Memory B cell (primary cell): ENCODE results near the gene GHRHR.

Experiments used
- ATAC-seq: fragments of 150-1000 bp; cut with Tn5 transposase; 2 replicates; pipeline ENCODE4 v1.10.0; 2021; ENCODE audit warnings: low read depth, mild to moderate bottlenecking, moderate library complexity
- DNase-seq, 2 donors: peaks; one replicate each; pipeline ENCODE4 v3.0.0; 2022; ENCODE audit warnings: low spot score in 2 of 2
- H3K27ac Mint-ChIP-seq: one replicate; pipeline ENCODE4 v1.8.0; 2022; ENCODE audit warnings: mild to moderate bottlenecking, moderate library complexity, mixed read lengths
- H3K27me3 Mint-ChIP-seq: one replicate; pipeline ENCODE4 v1.8.0; 2022; ENCODE audit warnings: mixed read lengths
- H3K36me3 Mint-ChIP-seq: one replicate; pipeline ENCODE4 v1.8.0; 2022; ENCODE audit warnings: mild to moderate bottlenecking, mixed read lengths
- H3K4me1 Mint-ChIP-seq: one replicate; pipeline ENCODE4 v1.8.0; 2022; ENCODE audit warnings: mixed read lengths
- H3K4me3 Mint-ChIP-seq: one replicate; pipeline ENCODE4 v1.8.0; 2022; ENCODE audit warnings: mild to moderate bottlenecking, moderate library complexity, mixed read lengths
- H3K9me3 Mint-ChIP-seq: one replicate; pipeline ENCODE4 v1.8.0; 2022; ENCODE audit warnings: mixed read lengths

Gene GHRHR

GRCh38 chr7:30963842-30964241 is at the start of gene GHRHR:
GHRHR (plus strand) TSS chr7:30963953; CDS start chr7:30964069, 116 bp downstream.
- ATAC-seq = no peak
- Mint-ChIP-seq H3K27me3 (peaks cover 13% of the 10 kb centered on the region), H3K9me3 (no peaks in the 10 kb centered on the region), H3K4me3 (no peak within 1 kb of the TSS), H3K27ac (no peak within 1 kb of the TSS), H3K4me1 (peaks cover 10% of the 10 kb centered on the region), H3K36me3 (no peaks in the 10 kb centered on the region)
- DNase-seq = no peak

GRCh38 chr7:30914596-30914995 is 49.2 kb upstream of the GHRHR start:
- no peaks in the 10 kb centered on the region for H3K36me3 Mint-ChIP-seq
- H3K4me1 Mint-ChIP-seq = peaks cover 4% of the 10 kb centered on the region
- DNase-seq (no peak), ATAC-seq (no peak)
- H3K27me3 Mint-ChIP-seq = peaks cover 7% of the 10 kb centered on the region
- H3K27ac Mint-ChIP-seq = no peak overlapping the region
- no peaks in the 10 kb centered on the region for H3K9me3 Mint-ChIP-seq
- no peak overlapping the region for H3K4me3 Mint-ChIP-seq

DNA sequence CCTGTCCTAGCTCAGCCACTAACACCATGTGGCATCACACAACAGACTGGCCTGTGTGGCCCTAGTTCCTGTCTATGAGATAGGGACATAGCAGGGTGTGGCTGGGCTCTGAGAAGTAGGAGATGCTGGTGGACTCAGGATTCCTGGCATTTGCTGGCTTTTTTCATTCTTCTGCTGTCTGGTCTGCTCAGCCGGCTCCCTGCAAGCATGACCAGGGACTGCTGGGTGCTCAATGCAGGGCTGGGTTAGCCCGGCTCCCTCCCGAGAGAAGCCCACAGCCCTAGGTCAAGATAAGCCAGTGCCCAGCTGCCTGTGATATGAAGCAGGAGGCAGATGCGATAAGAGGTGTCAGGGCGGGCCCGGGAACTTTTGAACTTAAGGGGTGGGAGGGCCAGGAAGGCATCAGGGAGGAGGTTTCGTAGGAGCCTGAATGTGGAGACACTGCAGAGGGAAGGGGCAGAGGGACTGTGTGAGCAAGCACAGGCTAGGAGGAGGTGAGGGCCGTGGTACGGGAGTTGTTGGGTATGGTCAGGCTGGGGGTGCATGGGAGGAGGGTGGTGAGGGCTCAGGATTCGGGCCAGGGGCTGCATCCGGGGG is 48.6 kb upstream of the GHRHR start:
- H3K4me1 Mint-ChIP-seq = peaks cover 4% of the 10 kb centered on the region
- no peaks in the 10 kb centered on the region for H3K9me3 Mint-ChIP-seq
- no peak overlapping the region for H3K27ac Mint-ChIP-seq
- H3K4me3 Mint-ChIP-seq = no peak overlapping the region
- H3K27me3 Mint-ChIP-seq = peaks cover 7% of the 10 kb centered on the region
- H3K36me3 Mint-ChIP-seq = no peaks in the 10 kb centered on the region
- DNase-seq (no peak), ATAC-seq (no peak)

DNA sequence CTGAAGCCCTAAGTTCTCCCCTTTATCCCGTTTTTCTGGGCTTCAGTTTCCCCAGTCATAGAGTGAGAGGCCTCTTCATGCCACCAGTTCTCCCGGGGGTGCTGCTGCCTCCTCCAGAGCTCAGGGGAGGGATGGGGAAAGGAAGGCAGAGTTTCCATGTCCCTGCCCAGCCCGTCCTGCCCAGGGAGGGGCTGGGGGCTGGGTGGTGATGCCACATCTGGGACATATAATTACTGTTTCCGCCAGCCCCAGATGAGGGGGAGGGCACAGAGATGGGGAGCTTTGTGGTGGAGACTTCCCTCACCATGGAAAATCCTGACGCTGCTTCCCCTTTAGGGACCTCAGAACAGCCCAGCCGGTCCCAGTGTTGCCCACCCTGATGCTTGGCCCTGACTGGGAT is 48.0 kb upstream of the GHRHR start:
- no peak overlapping the region for H3K4me3 Mint-ChIP-seq
- H3K9me3 Mint-ChIP-seq = no peaks in the 10 kb centered on the region
- no peak overlapping the region for H3K27ac Mint-ChIP-seq
- no peaks in the 10 kb centered on the region for H3K36me3 Mint-ChIP-seq
- DNase-seq (no peak), ATAC-seq (no peak)
- H3K27me3 Mint-ChIP-seq = peaks cover 5% of the 10 kb centered on the region
- peaks cover 2% of the 10 kb centered on the region for H3K4me1 Mint-ChIP-seq

DNA sequence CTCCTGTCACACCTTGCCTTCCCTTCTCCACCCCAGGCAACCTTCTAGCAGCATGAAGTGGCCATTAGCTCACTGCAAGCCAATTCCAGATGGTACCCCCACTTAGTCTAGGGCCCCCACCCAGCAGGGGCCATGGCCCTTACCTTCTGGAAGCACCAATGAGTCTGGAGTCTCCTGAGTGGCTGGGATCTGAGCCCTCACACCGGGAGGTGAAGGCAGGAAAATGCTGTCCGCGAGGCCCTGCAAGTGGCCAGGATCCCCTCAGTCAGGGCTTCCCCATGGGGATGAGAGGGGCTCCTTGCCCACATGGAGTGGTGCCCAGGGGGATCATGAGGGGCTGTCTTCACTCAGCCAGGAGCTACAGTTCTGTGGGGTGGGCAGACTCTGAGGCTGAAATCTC is 47.5 kb upstream of the GHRHR start:
- Mint-ChIP-seq H3K27ac (no peak overlapping the region), H3K4me1 (no peaks in the 10 kb centered on the region), H3K36me3 (no peaks in the 10 kb centered on the region), H3K4me3 (no peak overlapping the region), H3K27me3 (peaks cover 7% of the 10 kb centered on the region), H3K9me3 (no peaks in the 10 kb centered on the region)
- no peak for DNase-seq
- ATAC-seq = no peak

DNA sequence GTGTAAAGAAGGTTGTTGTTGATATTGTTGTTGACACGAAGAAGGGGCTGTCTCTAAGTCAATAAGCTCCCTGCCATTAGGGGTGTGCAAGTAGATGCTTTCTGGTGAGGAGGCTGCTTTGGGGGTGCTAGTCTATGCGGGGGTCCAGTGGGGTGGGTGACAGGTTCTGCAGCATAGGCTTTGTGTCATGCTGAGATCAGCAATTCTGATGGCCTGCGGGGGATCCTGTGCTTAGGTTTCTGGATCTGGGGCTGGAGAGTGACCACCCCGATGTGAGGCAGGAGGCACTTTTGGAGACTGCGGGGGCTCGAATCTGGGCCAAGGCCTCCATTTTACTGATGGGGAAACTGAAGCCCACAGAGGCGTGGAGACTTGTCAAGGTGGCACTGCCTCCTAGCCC is 47.0 kb upstream of the GHRHR start:
- Mint-ChIP-seq H3K27me3 (peaks cover 5% of the 10 kb centered on the region), H3K4me1 (no peaks in the 10 kb centered on the region), H3K4me3 (no peak overlapping the region), H3K36me3 (no peaks in the 10 kb centered on the region), H3K9me3 (no peaks in the 10 kb centered on the region), H3K27ac (no peak overlapping the region)
- DNase-seq (no peak), ATAC-seq (no peak)

- H3K27me3 Mint-ChIP-seq = peaks cover 3% of the 10 kb centered on the region
- H3K4me1 Mint-ChIP-seq = no peaks in the 10 kb centered on the region
- ATAC-seq (no peak), DNase-seq (no peak)
- H3K4me3 Mint-ChIP-seq = no peak overlapping the region
- no peaks in the 10 kb centered on the region for H3K9me3 Mint-ChIP-seq
- no peak overlapping the region for H3K27ac Mint-ChIP-seq
- H3K36me3 Mint-ChIP-seq = no peaks in the 10 kb centered on the region
These were observed 46.4 kb upstream of the GHRHR start for GRCh38 chr7:30917216-30917893.

GRCh38 chr7:30918676-30919075 is 45.1 kb upstream of the GHRHR start:
- H3K27ac Mint-ChIP-seq = no peak overlapping the region
- no peaks in the 10 kb centered on the region for H3K36me3 Mint-ChIP-seq
- H3K4me1 Mint-ChIP-seq = no peaks in the 10 kb centered on the region
- DNase-seq (no peak), ATAC-seq (no peak)
- no peaks in the 10 kb centered on the region for H3K9me3 Mint-ChIP-seq
- H3K27me3 Mint-ChIP-seq = peaks cover 1% of the 10 kb centered on the region
- H3K4me3 Mint-ChIP-seq = no peak overlapping the region

GRCh38 chr7:30920021-30920583 is 43.7 kb upstream of the GHRHR start:
- Mint-ChIP-seq H3K27me3 (peaks cover 1% of the 10 kb centered on the region), H3K27ac (no peak overlapping the region), H3K9me3 (no peaks in the 10 kb centered on the region), H3K4me1 (no peaks in the 10 kb centered on the region), H3K4me3 (no peak overlapping the region), H3K36me3 (no peaks in the 10 kb centered on the region)
- ATAC-seq = no peak
- DNase-seq = no peak

- H3K4me1 Mint-ChIP-seq = no peaks in the 10 kb centered on the region
- no peak overlapping the region for H3K4me3 Mint-ChIP-seq
- ATAC-seq (no peak), DNase-seq (no peak)
- H3K9me3 Mint-ChIP-seq = no peaks in the 10 kb centered on the region
- no peaks in the 10 kb centered on the region for H3K36me3 Mint-ChIP-seq
- peaks cover 1% of the 10 kb centered on the region for H3K27me3 Mint-ChIP-seq
- H3K27ac Mint-ChIP-seq = no peak overlapping the region
These were observed 42.9 kb upstream of the GHRHR start for GRCh38 chr7:30920584-30921539.

GRCh38 chr7:30921540-30922401 is 42.0 kb upstream of the GHRHR start:
- Mint-ChIP-seq H3K27ac (no peak overlapping the region), H3K4me3 (no peak overlapping the region), H3K9me3 (peaks cover 2% of the 10 kb centered on the region), H3K27me3 (peaks cover 1% of the 10 kb centered on the region), H3K36me3 (no peaks in the 10 kb centered on the region), H3K4me1 (no peaks in the 10 kb centered on the region)
- ATAC-seq = no peak
- DNase-seq = no peak

DNA sequence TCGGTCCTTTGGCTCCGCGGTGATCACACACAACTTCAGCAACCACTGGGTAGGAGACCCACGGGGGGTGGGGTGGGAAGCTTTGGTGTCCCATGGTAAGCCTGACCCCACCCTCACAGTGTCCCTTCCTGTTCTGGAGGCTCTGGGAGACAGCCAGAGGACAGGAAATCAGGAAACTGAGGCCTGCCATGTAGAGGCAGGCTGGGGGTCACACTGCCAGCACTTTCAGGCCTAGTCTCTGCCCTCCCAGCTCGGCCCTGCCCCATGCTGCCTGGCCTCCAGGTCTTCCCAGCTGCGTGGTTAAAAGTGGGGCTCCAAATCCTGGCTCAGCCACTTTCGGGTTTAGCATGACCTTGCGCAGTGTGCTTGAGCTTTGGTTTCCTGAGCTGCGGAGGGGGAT is 41.2 kb upstream of the GHRHR start:
- Mint-ChIP-seq H3K27ac (no peak overlapping the region), H3K36me3 (no peaks in the 10 kb centered on the region), H3K4me3 (no peak overlapping the region), H3K4me1 (no peaks in the 10 kb centered on the region), H3K27me3 (peaks cover 1% of the 10 kb centered on the region), H3K9me3 (peaks cover 3% of the 10 kb centered on the region)
- ATAC-seq (no peak), DNase-seq (no peak)

DNA sequence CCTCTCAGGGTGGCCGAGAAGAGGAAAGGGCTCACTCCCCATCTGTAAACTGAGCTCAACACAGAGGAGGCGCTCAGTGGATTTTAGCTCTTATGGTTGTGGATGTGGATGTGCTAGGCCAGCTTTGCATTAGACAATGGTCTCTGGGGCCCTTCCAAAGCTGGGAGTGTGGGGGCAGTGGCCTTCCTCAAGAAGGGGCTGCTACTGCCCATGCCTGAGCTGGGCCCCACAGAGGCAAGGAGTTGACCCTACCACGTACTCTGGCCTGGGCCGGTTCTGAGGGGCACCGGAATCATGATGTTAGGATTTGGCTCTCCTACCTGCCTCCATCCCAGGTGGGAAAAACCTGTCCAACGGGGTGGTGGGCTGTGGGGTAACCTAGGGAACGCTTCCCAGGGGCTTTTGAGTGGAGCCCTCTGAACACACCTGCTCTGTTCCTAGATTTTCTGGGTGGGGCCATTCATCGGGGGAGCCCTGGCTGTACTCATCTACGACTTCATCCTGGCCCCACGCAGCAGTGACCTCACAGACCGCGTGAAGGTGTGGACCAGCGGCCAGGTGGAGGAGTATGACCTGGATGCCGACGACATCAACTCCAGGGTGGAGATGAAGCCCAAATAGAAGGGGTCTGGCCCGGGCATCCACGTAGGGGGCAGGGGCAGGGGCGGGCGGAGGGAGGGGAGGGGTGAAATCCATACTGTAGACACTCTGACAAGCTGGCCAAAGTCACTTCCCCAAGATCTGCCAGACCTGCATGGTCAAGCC is 40.6 kb upstream of the GHRHR start:
- H3K4me1 Mint-ChIP-seq = no peaks in the 10 kb centered on the region
- no peak overlapping the region for H3K27ac Mint-ChIP-seq
- no peak for ATAC-seq
- no peaks in the 10 kb centered on the region for H3K36me3 Mint-ChIP-seq
- H3K27me3 Mint-ChIP-seq = peaks cover 1% of the 10 kb centered on the region
- DNase-seq = no peak
- H3K4me3 Mint-ChIP-seq = no peak overlapping the region
- peaks cover 3% of the 10 kb centered on the region for H3K9me3 Mint-ChIP-seq
